T-cell (primary cell): ENCODE data around the gene FAM50A. TPM values are rescaled to one million over a fixed set of nuclear protein-coding genes. Genes with fewer than 3 reads are reported as not detected.

ENCODE experiments used
- ATAC-seq, 4 experiments: fragments of 200-7000 bp in 3 of 4; fragments of 150-1000 bp in 1 of 4; cut with Tn5 transposase; replicated peaks in 1 of 4; 1 replicate in 3 of 4; 2 replicates in 1 of 4; pipeline ENCODE4 v1.10.0; 2021; ENCODE audit warnings: moderate library complexity in 3 of 4, mild to moderate bottlenecking in 2 of 4, moderate number of reproducible peaks in 1 of 4
- CTCF ChIA-PET, 2 donors: fragments of 300-600 bp; sonication (Branson Sonifier 250); formaldehyde crosslinking; loops; one replicate each; lab custom pipeline; 2022; ENCODE audit warnings: antibody characterized with exemption in 2 of 2; lab: Charles Lee
- POLR2A ChIA-PET, 2 donors: fragments of 300-600 bp; sonication (Branson Sonifier 250); formaldehyde crosslinking; loops; one replicate each; lab custom pipeline; 2022; ENCODE audit warnings: antibody characterized with exemption in 2 of 2; lab: Charles Lee
- DNase-seq, 35 experiments: peaks; one replicate each; pipeline versions ENCODE4 v3.0.0 to v3.0.0-alpha.2; 2013 to 2023
- H3K27ac ChIP-seq: one replicate; pipeline ENCODE4 v1.5.1; 2013; ENCODE audit warnings: low read length
- H3K27me3 ChIP-seq, 2 experiments: replicated peaks in 1 of 2; 1 replicate in 1 of 2; 2 replicates in 1 of 2; pipeline versions ENCODE4 v1.6.1 to v1.7.0; 2013; ENCODE audit warnings: low read length in 1 of 2, mixed read lengths in 1 of 2; ENCODE audit not compliant: control insufficient read depth in 2 of 2, insufficient read depth in 2 of 2; ENCODE audit errors: extremely low read depth in 1 of 2
- H3K36me3 ChIP-seq, 2 donors: 1 replicate in 1 of 2; 2 replicates in 1 of 2; pipeline versions ENCODE4 v1.6.1 to v1.7.0; 2013; ENCODE audit warnings: low read length in 1 of 2; ENCODE audit not compliant: control insufficient read depth in 2 of 2, insufficient read depth in 1 of 2; ENCODE audit errors: extremely low read depth in 1 of 2
- H3K4me1 ChIP-seq, 2 experiments: 1 replicate in 1 of 2; 2 replicates in 1 of 2; pipeline versions ENCODE4 v1.6.1 to v1.7.0; 2013; ENCODE audit warnings: low read length in 2 of 2, mixed read lengths in 1 of 2; ENCODE audit not compliant: insufficient read depth in 2 of 2, control insufficient read depth in 1 of 2; ENCODE audit errors: extremely low read depth in 1 of 2
- H3K4me3 ChIP-seq, 2 donors: 1 replicate in 1 of 2; 2 replicates in 1 of 2; pipeline versions ENCODE4 v1.5.1 to v1.7.0; 2013; ENCODE audit warnings: mild to moderate bottlenecking in 2 of 2, low read length in 1 of 2, moderate library complexity in 1 of 2; ENCODE audit not compliant: control insufficient read depth in 1 of 2; ENCODE audit errors: extremely low read depth in 1 of 2
- H3K9me3 ChIP-seq: 2 replicates; pipeline ENCODE4 v1.7.0; 2013
- H3K27ac Mint-ChIP-seq, 2 donors: one replicate each; pipeline ENCODE4 v1.8.0; 2020 to 2021; ENCODE audit warnings: mild to moderate bottlenecking in 2 of 2, mixed read lengths in 2 of 2
- H3K27me3 Mint-ChIP-seq, 2 donors: one replicate each; pipeline ENCODE4 v1.8.0; 2021 to 2022; ENCODE audit warnings: mixed read lengths in 2 of 2
- H3K36me3 Mint-ChIP-seq: one replicate; pipeline ENCODE4 v1.8.0; 2021; ENCODE audit warnings: mixed read lengths
- H3K4me1 Mint-ChIP-seq, 3 donors: one replicate each; pipeline ENCODE4 v1.8.0; 2020 to 2022; ENCODE audit warnings: mixed read lengths in 3 of 3, mild to moderate bottlenecking in 1 of 3
- H3K4me3 Mint-ChIP-seq, 3 donors: one replicate each; pipeline ENCODE4 v1.8.0; 2020 to 2022; ENCODE audit warnings: mild to moderate bottlenecking in 3 of 3, mixed read lengths in 3 of 3, moderate library complexity in 3 of 3
- H3K9me3 Mint-ChIP-seq, 3 donors: one replicate each; pipeline ENCODE4 v1.8.0; 2020 to 2022; ENCODE audit warnings: mixed read lengths in 3 of 3
- WGBS: methylation state at CpG from one replicate; pipeline ENCODE4 v1.1.5; 2013; ENCODE audit warnings: missing lambda C conversion rate; ENCODE audit not compliant: insufficient coverage; 5-methylcytosine and 5-hydroxymethylcytosine counted together
- total RNA-seq, 35 experiments: library from RNA in 6 of 35; stranded (reverse) in 6 of 35; fragments of 120-200 nt in 1 of 35; gene quantifications; one replicate each; pipeline versions ENCODE4 v1.2.1 to v1.2.4 and lab custom pipeline; 2013 to 2026

Gene FAM50A
- total RNA-seq, 5 donors from 2014 or later (not counting 1 experiment from before 2014, with no cell fraction given) = 34.9 to 60.5 (median 51.9) TPM

GRCh38 chrX:154412468-154412867 lies 31.5 kb upstream of the FAM50A start:
- Histone ChIP-seq H3K9me3 (no peaks in the 10 kb centered on the region), H3K4me1 (peaks cover 2 to 27% of the 10 kb centered on the region in 2 experiments), H3K4me3 (peak overlapping the region; percentile 55 to 60), H3K27me3 (no peaks in the 10 kb centered on the region), H3K27ac (peak overlapping the region; percentile 56), H3K36me3 (peaks cover 0 to 6% of the 10 kb centered on the region in 2 donors)
- Mint-ChIP-seq H3K36me3 (no peaks in the 10 kb centered on the region), H3K4me3 (peak overlapping the region; percentile 81 to 83 (median 83)), H3K27ac (peak overlapping the region; percentile 82 to 90), H3K27me3 (no peaks in the 10 kb centered on the region), H3K9me3 (no peaks in the 10 kb centered on the region), H3K4me1 (peaks cover 13 to 23% (median 16%) of the 10 kb centered on the region in 3 donors)
- POLR2A ChIA-PET = interaction anchor here in 1 of 2 donors (0.6 to 0.9 kb wide), 3 partner anchors 42 to 657 kb away, joined by 3 to 4 read pairs (median 3); no protein-coding TSS in a partner anchor
- ATAC-seq (peak; percentile 53 to 62 (median 61)), DNase-seq (peak in 11 of 35 experiments; percentile 16 to 52 (median 29))
- WGBS = 0% methylated on average over 2 of the region's 4 CpGs
- CTCF ChIA-PET = no interaction called here

- H3K4me3 Mint-ChIP-seq = peak overlapping the region in 1 of 3 donors; percentile 83
- WGBS = no CpG with 5 or more reads among the region's 8 CpGs
Measured at GRCh38 chrX:154413142-154413541, 30.8 kb upstream of the FAM50A start.

DNA sequence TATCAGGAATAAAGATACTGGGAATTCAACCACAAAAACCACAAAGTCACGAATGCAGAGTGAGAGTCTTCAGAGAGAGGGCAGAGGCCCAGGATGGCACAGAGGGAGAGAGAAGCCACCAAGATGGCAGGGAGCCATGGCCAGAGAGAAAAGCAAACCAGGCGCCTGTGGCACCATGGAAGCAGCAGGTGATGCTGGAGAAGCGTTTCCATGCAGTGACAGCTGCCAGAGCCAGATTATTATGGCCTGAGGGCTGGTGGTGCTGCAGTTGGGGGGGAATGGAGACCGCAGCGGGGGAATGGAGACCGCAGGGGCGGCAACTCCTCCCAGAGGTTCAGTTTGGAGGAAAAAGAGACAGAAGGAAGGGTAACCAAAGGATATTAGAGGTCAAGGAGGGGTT lies 26.8 kb upstream of the FAM50A start:
- Mint-ChIP-seq H3K4me1 (peaks cover 5 to 7% (median 6%) of the 10 kb centered on the region in 3 donors), H3K9me3 (no peaks in the 10 kb centered on the region), H3K4me3 (no peak overlapping the region), H3K36me3 (no peaks in the 10 kb centered on the region), H3K27ac (no peak overlapping the region), H3K27me3 (no peaks in the 10 kb centered on the region)
- Histone ChIP-seq H3K27me3 (no peaks in the 10 kb centered on the region), H3K4me1 (peaks cover 0 to 9% of the 10 kb centered on the region in 2 experiments), H3K27ac (no peak overlapping the region), H3K9me3 (no peaks in the 10 kb centered on the region), H3K4me3 (no peak overlapping the region), H3K36me3 (peaks cover 0 to 9% of the 10 kb centered on the region in 2 donors)
- CTCF ChIA-PET = interaction anchor here in 1 of 2 donors (1.2 kb wide), 1 partner anchor 132 kb away, joined by 3 read pairs; no protein-coding TSS in a partner anchor
- WGBS = no CpG with 5 or more reads among the region's 7 CpGs
- no peak for DNase-seq
- POLR2A ChIA-PET = no interaction called here
- no peak for ATAC-seq

More at GRCh38 chrX:154413142-154413541, 30.8 kb upstream of the FAM50A start:
- H3K27ac Mint-ChIP-seq = peak overlapping the region; percentile 82 to 90
- ChIA-PET POLR2A (interaction anchor here in 1 of 2 donors (0.6 to 0.9 kb wide), 2 partner anchors 42 to 78 kb away, joined by 3 read pairs; no protein-coding TSS in a partner anchor), CTCF (no interaction called here)
- peaks cover 13 to 23% (median 16%) of the 10 kb centered on the region in 3 donors for H3K4me1 Mint-ChIP-seq
- DNase-seq (no peak), ATAC-seq (no peak)
- Histone ChIP-seq H3K27ac (peak overlapping the region; percentile 56), H3K27me3 (no peaks in the 10 kb centered on the region), H3K9me3 (no peaks in the 10 kb centered on the region), H3K36me3 (peaks cover 0 to 6% of the 10 kb centered on the region in 2 donors), H3K4me1 (peaks cover 2 to 27% of the 10 kb centered on the region in 2 experiments), H3K4me3 (no peak overlapping the region)
- no peaks in the 10 kb centered on the region for H3K36me3 Mint-ChIP-seq
- no peaks in the 10 kb centered on the region for H3K27me3 Mint-ChIP-seq
- H3K9me3 Mint-ChIP-seq = no peaks in the 10 kb centered on the region

- Mint-ChIP-seq H3K27ac (peak overlapping the region in 1 of 2 donors; percentile 12), H3K27me3 (no peaks in the 10 kb centered on the region), H3K4me1 (peaks cover 0 to 2% (median 0%) of the 10 kb centered on the region in 3 donors), H3K9me3 (no peaks in the 10 kb centered on the region), H3K36me3 (no peaks in the 10 kb centered on the region), H3K4me3 (no peak overlapping the region)
- Histone ChIP-seq H3K9me3 (no peaks in the 10 kb centered on the region), H3K27ac (no peak overlapping the region), H3K27me3 (no peaks in the 10 kb centered on the region), H3K4me3 (no peak overlapping the region), H3K36me3 (peaks cover 0 to 3% of the 10 kb centered on the region in 2 donors), H3K4me1 (no peaks in the 10 kb centered on the region)
- 81% methylated on average over 6 of the region's 8 CpGs for WGBS
- ChIA-PET CTCF (no interaction called here), POLR2A (no interaction called here)
- ATAC-seq (no peak), DNase-seq (no peak)
Measured at GRCh38 chrX:154419189-154419588, 24.8 kb upstream of the FAM50A start.

DNA sequence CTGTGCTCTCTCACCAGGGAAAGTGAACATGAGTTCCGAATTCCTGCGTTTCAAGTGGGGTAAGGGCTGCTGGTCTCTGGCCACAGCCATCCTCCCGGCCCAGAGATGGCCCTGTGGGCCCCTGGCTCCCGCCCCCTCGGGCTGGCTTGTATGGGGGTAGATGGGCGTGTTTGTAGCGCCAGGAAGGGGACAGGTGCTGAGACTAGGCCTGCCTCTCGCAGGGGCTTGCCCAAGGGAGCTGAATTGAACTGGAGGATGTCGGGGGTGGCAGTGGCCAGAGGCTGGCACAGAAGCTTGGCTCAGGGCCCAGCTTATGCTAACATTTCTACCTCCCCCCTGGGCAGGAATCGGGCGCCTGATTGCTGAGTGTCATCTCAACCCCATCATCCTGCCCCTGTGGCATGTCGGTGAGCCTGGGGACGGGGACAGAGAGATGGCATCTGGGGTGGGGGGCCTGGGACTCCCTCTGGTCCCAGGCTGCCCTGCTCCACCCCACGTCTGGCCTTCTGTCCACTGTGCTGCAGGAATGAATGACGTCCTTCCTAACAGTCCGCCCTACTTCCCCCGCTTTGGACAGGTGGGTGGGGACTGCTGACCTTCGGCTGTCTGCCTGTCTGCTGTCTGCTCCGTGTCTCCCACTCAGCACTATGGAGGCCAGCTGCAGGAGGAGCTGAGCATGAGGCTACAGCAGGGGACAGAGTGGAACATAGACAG lies 24.1 kb upstream of the FAM50A start:
- Histone ChIP-seq H3K27ac (no peak overlapping the region), H3K9me3 (no peaks in the 10 kb centered on the region), H3K4me1 (no peaks in the 10 kb centered on the region), H3K36me3 (peaks cover 0 to 3% of the 10 kb centered on the region in 2 donors), H3K4me3 (no peak overlapping the region), H3K27me3 (no peaks in the 10 kb centered on the region)
- Mint-ChIP-seq H3K4me3 (no peak overlapping the region), H3K27me3 (no peaks in the 10 kb centered on the region), H3K9me3 (no peaks in the 10 kb centered on the region), H3K4me1 (peaks cover 0 to 2% (median 0%) of the 10 kb centered on the region in 3 donors), H3K27ac (no peak overlapping the region), H3K36me3 (no peaks in the 10 kb centered on the region)
- 100% methylated on average over 3 of the region's 19 CpGs for WGBS
- ATAC-seq (no peak), DNase-seq (no peak)
- ChIA-PET CTCF (no interaction called here), POLR2A (no interaction called here)

GRCh38 chrX:154420402-154420756 lies 23.6 kb upstream of the FAM50A start:
- DNase-seq = no peak
- Mint-ChIP-seq H3K4me3 (no peak overlapping the region), H3K27ac (no peak overlapping the region), H3K4me1 (peaks cover 0 to 2% (median 0%) of the 10 kb centered on the region in 3 donors), H3K36me3 (no peaks in the 10 kb centered on the region), H3K27me3 (no peaks in the 10 kb centered on the region), H3K9me3 (no peaks in the 10 kb centered on the region)
- 95% methylated on average over 5 of the region's 10 CpGs for WGBS
- CTCF ChIA-PET = no interaction called here
- H3K4me1 ChIP-seq = no peaks in the 10 kb centered on the region
- no peak for ATAC-seq
- no peaks in the 10 kb centered on the region for H3K9me3 ChIP-seq
- no peaks in the 10 kb centered on the region for H3K27me3 ChIP-seq
- no peak overlapping the region for H3K4me3 ChIP-seq
- peaks cover 0 to 3% of the 10 kb centered on the region in 2 donors for H3K36me3 ChIP-seq
- H3K27ac ChIP-seq = no peak overlapping the region
- POLR2A ChIA-PET = no interaction called here
